HEK293T (cell line): Measurements from ENCODE around the gene IRF2BP2.

Source experiments
- FOXK2 ChIP-seq: fragments of 450-650 bp; IDR thresholded peaks from 2 replicates; pipeline ENCODE4 v1.6.1; 2016; ENCODE audit warnings: mild to moderate bottlenecking
- FOXM1 ChIP-seq: fragments of 450-650 bp; IDR thresholded peaks from 2 replicates; pipeline ENCODE4 v1.6.1; 2017; ENCODE audit warnings: mild to moderate bottlenecking, borderline replicate concordance
- LEF1 ChIP-seq: fragments of 450-650 bp; IDR thresholded peaks from 2 replicates; pipeline ENCODE4 v1.6.1; 2017; ENCODE audit warnings: mild to moderate bottlenecking, borderline replicate concordance
- SP1 ChIP-seq: fragments of 450-650 bp; IDR thresholded peaks from 2 replicates; pipeline ENCODE4 v1.6.1; 2017
- TARDBP ChIP-seq: fragments of 450-650 bp; IDR thresholded peaks from 2 replicates; pipeline ENCODE4 v1.6.1; 2016

- TF ChIP-seq FOXK2 (no peak), SP1 (no peak), TARDBP (no peak), LEF1 (no peak), FOXM1 (no peak)
These were observed 33.8 kb upstream of the IRF2BP2 start for GRCh38 chr1:234643850-234644134.
